Measurements from ENCODE around the gene FLT4.
"Not testable (repeated sequence)": the region's sequence is repeated elsewhere in the genome, so short reads cannot be mapped to it uniquely, and the experiment has no call there.

Gene FLT4

DNA sequence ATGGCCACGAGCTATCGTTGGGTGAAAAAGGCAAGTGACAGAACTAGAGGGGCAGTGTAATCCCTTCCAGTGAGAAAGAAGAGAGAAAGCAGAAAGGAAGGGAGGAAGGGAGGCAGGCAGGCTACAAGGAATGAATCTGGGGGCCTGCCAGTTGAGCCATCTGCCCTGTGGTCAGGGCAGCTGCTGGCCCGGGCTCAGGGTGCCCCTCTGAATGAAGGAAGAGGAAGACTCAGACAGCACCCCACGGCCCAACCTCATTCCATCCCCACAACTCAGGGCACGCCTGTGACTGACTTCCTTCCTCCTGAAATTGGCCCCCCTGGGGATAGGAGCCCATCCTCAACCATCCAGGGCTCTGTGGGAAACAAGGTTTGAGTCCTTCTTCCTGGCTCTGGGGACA, 20.3 kb upstream of the FLT4 start:
- no peak for DNase-seq

DNA sequence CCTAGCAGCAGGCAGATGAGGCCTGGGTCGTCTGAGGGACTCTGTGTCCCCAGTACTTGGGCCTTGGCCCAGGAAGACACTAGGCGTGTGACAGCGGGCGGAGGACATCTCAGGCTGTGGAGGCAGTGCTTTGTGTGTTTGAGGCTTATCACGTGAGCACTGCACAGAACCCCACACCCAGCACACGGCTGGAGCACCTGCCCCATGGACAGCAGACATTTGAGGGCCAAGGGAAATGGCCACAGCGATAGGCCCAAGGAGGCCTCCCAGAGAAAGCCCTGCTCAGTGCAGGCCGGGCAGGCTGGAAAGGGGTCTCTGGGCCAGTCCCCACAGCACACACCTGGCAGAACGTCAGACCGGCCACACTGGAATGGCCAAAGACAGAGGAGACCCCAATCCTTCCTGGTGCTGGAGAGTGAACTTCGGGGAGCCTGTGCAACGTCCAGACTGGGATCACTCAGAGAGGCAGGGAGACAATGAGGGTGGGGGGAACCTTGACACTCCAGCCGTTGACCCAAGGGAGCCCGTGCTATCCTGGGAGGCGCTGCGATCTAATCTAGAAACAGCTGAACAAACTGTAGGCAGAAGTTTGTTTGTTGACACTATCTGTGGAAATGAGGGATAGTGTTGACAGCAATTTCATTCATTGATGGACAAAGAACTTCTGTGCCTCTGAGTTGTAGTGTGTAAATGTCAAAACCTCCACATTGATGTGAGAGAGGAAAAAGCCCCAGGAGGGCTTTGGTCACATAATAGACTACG, 19.6 kb upstream of the FLT4 start:
- DNase-seq = no peak

DNA sequence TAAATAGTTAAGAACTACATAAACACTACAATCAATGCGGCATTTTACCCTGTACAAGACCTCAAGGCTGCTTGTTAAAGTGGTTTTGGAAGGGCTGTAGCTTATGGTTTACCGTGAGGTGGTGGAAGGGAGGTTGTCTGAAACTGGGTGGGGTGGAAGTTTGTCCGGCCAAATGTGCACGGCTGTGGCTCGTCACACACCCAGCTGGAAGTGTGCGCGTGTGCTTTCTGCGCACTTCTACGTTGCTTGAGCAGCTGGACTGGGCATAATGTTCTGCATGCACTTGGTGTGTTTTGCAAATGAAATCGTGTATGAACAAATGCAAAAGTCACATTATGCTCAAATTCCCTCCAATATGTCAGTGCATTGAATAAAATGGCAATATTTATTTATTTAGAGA, 17.4 kb upstream of the FLT4 start:
- DNase-seq = no peak

DNA sequence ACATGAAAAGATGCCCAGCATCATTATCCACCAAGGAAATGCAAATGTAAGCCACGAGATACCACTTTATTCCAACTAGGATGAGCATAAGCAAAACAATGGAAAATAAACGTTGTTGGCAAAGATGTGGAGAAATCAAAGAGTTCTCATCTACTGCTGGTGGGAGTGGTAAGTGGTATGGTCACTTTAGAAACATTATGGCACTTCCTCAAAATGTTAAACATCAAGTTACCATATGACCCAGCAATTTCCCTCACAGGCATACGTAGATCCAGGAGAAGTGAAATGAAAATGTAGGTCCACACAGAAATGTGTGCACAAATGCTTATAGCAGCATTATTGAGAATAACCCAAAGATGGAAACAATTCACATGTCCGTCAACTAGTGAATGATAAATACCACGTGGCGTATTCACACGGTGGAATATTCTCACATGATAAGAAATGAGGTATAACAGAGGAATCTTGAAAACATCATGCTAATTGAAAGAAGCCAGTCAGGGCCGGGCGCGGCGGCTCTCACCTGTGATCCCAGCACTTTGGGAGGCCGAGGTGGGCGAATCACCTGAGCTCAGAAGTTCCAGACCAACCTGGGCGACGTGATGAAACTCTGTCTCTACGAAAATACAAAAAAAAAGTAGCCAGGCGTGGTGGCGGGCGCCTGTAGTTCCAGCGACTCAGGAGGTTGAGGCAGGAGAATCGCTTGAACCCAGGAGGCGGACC, 16.4 kb upstream of the FLT4 start:
- no peak for DNase-seq

DNA sequence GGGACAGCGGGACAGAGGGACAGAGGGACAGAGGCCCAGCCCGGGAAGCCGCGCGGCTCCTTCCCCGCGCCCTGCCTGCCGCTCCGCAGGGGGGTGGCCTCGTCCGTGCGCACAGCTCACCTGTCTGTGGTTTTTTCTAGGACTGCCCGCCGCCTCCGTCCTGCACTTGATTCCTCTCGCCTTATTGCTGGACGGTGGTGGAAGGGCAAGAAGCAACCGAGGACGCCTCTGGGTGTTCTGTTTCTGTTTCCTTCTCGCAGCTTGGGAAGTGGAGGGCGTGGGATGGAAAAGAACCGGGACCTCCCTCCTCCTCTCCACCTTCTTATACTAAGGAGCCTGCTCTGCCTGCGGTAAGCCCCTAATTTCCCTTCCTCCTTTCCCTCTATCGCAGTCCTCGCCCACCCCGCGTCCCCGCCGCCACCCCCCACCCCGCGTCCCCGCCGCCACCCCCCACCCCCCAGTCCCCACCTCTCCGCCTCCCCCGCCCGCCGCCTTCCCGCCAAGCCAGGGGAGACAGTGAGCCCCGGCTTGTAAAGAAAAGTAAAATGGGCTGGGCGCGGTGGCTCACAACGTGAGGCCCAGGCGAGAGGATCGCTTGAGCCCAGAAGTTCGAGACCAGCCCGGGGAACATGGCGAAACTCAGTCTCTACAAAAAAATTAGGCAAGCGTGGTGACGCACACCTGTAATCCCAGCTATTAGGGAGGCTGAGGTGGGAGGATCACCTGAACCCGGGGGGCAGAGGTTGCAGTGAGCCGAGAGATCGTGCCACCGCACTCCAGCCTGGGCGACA, 9.6 kb upstream of the FLT4 start:
- DNase-seq = no peak

DNA sequence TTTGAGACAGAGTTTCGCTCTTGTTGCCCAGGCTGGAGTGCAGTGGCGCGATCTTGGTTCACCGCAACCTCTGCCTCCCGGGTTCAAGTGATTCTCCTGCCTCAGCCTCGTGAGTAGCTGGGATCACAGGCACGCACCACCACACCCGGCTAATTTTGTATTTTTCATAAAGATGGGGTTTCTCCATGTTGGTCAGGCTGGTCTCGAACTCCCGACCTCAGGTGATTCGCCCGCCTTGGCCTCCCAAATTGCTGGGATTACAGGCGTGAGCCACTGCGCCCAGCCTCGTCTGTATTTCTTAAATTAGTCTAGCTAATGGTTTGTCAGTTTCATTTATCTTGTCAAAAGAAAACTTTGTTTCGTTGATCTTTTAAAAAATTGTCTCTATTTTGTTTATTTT, 5.8 kb upstream of the FLT4 start:
- DNase-seq = not testable (repeated sequence)

DNA sequence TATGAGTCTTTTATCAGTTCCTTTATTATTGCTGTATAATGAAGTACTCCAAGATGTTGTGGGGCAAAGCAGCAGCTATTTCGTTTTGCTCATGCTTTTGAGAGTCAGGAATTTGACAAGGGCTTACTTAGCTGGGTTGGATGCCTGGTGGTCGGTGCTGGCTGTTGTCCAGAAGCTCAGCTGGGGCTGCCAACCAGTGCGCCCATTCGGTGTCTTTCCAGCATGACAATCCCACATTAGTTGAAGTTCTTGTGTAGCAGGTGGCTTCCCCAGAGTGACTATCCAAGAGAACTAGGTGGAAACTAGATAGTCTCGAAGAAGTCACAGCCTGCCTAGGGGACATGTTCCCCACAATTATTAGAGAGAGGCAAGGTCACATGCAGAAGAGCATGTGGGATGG, 3.4 kb upstream of the FLT4 start:
- no peak for DNase-seq

DNA sequence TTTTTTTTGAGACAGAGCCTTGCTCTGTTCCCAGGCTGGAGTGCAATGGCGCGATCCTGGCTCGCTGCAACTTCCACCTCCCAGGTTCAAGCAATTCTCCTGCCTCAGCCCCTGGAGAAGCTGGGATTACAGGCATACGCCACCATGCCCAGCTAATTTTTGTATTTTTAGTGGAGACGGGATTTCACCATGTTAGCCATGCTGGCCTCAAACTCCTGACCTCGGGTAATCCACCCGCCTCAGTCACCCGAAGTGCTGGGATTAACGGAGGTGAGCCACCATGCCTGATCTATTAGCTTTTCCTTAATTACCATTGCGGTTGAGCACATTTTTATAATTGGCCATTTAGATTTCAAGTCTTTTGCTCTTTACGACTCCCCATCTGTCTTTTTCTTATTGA, 2.9 kb upstream of the FLT4 start:
- no peak for DNase-seq

DNA sequence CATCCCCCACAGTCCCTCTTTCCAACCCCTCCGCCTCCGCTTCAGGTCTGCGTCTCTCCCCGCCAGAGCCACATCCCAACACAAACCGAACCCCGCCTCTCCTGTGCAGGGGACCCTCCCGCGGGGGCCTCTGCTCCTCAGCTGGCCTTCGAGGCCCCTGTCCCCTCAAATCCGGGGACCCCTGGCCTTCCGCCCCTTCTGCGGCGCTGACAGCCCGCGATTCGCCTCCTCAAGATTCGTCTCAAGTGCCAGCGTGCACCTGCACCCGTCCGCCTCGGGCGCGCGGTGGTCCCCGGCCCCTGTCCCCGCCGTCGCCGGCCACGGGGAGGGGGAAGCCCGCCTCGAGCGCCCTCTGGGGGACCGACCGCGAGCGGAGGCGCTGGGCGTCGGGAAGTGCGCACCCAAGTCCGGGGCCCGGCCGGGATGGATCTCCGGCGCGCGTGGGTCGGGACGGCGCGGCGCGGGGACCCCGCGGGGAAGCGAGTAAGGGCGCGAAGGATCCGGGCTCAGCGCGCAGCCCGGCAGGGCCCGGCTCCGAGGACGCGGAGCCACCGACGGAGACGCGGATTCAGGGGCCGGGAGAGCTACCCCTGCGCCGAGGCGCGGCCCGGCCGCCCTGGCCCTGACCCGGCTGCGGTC, 623 bp downstream of the FLT4 start:
- DNase-seq = no peak

DNA sequence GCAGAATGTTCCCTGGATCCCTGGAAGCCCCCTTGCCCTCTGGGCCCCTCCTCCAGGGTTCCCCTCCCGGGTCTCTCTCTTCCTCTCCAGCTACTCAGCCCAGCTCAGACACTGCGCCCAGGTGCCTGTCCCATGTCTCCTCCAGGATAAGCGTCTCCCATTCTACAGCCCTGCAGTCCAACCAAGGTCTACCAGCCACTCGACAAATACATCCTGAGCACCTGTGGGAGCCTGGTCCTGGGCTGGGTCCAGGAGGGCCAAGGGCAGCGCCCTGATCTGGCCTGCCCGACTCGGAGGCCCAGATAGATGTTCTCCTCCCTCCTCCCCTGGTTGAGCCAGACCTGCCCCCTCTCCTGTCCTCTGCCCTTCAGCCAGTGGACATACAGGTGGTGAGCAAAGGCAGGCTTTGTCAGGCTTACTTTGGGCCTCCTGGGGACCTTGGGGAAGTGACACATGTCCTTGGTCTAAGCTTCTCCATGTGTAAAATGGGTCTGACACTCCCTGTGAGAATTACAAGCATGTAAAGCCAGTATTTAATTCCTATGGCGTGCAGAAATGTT, 1.4 kb downstream of the FLT4 start:
- no peak for DNase-seq

DNA sequence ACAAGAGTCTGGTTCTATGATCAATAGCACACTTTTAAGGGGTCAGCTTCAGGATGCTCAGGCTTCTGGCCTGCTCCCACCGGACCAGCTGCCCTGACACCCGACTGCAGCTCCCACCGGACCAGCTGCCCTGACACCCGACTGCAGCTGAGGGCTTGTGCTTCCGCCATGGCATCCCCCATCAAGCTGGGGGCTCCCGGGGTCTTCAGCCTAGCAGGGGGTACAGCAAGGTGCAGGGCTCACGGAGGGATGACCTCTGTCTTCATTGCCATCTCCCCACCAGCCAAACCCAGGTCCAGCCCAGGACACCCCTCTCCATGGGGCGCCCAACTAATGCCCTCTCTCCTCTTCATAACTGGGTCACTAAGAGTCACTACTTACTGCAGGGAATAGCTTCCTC, 1.9 kb downstream of the FLT4 start:
- DNase-seq = no peak

DNA sequence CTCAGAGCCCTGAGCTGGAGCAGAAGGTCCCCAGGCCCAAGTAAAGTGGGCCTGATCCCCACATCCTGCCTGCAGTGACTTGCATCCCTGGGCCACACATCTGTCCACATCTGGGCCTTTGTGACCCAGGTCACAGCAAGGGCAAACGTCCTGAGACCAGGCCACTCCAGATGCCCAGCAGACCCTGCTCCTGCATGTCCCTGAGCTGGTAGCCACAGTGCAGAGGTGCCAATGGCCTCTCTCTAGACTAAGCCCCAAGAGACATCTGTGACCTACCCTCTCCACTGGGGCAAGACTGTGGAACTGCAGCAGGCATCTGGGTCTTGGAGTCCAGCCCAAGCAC, 2.5 kb downstream of the FLT4 start:
- no peak for DNase-seq

DNA sequence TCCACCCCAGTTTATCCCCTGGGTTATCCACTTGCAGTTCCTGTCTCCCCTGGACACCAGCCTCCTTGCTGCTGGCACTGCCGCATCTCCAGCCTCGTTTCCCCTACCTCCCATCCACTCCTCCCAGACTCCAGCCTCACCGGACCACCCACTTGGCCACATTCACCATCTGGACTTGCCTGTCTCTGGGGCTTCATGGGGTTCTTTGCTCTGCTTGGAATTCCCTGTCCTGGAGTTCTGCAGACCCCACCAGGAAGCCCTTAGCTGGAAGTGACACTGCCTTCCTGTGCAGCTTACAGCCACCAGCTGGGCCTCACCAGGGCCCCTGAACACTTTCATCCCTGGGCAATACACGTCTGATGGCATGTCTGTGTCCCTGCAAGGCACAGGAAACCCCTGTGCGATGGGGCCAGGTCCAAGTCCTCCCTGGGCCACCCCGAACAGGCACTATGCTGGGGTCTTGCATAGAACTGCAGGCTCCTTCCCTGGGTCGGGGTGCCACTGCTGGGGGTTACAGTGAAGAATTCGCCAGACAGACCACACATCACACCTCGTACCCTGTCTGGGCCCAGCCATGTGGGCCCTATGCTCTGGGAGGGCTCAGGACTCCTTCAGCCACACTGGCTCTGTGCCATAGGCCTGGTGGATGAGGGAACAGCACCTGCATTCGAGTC, 3.0 kb downstream of the FLT4 start:
- DNase-seq = no peak

DNA sequence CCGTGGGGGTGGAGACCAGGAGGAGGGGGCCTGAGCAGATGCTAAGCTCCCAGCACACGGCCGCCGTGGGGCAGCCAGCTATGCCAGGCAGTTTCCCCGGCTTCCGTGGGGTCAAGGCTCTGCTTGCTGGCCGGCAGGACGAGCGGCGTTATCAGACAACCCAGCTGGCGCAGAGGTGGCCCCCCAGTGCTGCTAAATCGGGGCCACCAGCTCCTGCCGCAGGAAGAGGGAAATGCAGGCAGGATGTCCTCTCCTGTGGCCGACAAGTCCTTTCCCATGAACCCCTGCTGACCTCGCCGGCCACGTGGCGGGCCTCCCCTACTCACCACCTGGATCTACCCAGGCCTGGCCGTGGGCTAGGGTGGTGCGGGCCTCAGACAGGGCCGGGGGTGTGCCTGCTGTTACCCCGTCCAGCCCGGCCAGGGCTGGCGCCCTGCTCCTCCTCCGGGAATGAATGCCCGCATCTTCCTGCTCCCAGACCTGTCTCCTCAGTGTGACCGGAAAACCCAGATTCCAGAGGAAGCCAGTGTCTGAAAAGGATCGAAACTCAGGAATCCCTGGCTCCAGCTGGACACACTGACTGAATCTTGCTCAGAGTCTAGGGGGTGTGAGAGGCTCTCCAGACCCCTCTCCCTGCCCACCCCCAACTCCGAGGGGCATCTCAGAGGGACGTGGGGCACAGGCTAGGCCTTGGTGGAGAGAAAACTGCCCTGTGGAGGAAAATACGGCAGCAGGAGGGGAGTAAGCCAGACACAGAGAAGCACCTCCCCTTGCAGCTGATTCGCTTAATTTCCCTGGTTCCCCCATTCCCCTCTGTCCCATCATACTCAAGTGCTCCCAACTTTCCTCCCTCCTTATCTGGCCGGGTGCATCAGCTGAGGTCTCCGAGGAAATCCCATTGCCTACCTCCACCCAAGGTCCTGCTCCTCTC, 3.9 kb downstream of the FLT4 start:
- DNase-seq = no peak

DNA sequence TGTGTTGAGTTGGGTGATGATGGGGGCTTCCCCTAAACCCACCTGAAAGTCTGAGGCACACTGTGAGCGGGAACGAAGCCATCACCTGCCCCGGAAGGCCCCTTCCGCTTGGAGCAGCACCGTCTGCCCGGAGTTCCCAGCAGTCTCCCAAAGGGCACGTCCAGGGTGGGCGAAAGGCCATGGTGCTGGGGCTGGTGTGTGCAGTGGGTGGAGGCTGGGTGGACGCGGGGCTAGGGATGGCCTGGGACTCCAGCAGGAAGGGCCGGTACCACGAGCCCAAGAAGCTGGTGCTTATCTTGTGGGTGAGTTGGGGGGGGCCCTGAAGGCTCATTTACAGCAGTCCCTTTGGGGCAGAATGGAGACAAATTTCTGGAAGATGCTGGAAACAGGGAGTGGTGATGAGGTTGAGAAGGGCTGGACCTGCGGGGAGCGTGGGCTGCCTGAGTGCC, 4.6 kb downstream of the FLT4 start:
- no peak for DNase-seq

DNA sequence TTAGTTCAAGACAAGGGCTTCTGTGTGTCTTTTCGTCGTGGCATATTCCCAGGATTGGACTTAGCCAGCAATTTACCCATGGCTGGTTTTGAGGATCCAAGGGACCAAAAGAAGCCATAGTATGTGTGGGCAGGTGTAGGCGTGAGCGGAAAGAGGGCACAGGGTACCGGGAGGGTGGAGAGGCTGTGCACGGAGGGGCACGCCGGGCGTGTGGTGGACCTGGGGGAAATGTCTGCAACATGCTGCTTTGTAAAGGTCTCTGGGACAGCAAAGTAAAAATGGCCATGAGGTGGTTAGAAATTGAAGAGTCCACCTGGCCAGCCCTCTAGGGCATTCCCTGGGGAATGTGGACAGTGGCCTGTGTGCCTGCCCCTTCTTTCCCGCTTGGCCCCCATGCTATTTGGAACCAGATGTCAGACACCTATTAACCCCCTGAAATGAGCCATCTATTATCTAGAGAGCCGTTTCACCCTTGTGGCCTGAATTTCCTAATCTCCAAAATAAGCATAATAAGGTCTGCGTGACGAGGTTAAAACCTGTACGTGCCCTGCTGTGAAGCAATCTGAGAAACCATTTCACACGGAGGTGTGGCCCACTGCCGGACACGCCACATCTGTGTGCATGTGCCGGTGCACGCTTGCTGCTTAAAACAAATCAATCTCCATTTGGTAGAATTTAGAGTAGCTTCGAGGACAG, 5.1 kb downstream of the FLT4 start:
- DNase-seq = no peak

DNA sequence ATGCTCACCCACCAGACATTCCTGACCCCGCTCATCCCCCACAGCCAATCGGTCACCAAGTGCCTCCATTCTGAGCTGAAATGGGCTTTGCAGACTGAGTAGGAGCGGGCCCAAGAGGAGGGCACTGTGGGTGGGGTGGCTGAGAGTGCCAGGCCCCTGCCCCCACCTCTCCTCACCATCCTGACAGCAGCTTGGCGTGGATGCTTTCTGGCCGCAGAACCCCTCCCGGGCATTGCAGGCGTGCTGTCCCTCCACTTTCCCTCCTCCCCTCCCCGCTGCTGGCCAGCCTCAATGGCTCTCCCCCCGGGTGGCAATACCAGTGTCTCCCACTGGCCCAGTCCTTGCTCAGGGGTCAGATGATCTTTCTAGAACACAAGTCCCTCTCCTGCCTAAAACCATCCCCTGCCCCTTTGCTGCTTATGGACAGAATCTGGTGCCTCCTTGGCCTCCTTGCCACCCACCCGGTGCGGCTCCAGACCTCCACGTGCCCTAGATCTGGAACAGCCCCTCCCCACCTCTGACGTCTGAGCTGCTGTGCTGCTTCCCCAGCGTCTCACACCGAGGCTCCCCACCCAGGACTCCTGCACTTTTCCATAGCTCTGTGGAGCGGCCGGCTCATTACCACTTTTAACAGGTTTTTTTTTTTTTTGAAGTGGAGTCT, 6.1 kb downstream of the FLT4 start:
- DNase-seq = no peak

DNA sequence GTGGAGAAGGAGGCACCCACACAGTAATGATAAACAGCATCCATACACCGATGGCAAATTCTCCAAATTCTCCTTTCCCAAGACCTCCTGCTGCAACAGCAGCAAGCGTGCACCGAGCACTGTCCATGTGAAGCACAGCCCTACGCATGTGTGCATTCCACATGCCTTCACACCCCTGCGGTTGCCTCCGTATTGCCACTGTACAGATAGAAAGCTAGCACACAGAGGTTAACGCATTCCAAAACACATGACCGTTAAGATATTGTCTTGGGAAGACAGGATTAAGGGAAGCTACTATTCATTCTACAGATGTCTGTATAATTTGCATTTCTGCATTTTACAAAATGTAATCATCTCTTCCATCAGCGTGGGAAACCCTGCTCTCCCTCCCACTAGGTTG, 6.6 kb downstream of the FLT4 start:
- DNase-seq = no peak

DNA sequence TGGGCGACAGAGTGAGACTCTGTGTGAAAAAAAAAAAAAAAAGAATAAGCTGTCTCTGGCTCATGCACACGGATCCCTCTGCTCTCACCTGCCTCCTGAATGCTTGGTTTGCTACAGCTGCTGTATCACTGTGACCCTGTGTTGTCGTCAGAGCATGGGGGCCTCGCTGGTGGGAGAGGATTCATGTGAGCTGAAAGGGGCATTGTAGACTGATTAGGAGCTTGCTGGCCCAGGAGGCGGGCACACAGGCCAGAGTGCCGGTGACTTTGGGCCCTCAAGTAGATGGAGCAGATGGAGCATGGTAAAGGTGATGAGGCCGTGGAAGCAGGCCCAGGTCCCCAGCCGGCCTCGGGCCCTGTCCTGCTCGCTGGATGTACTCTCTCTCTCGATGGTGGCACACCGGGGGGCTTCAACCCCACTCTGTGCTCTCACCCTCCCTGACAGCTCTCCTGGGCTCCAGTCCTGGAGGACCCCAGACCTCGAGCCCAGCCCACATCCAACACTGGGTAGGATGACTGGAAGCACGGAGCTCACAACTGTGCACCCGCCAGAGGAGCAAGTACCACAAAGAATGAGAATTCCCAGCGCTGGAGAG, 7.1 kb downstream of the FLT4 start:
- no peak for DNase-seq

DNA sequence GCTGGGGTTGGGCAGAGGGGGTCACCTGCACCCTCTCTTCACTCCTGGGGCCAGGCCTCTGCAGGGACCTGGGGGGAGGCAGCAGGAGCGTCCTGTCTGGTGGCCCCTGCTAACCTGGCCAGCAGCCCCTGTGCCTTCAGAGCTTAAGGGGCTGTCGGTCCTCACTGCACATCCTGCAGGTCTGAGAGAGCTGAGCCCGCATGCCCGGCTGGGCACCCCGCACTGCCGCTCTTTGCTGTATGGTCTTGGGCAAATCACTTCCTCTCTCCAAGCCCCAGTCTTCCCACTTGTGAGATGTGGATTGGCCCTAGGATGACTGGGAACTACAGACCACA, 7.9 kb downstream of the FLT4 start:
- no peak for DNase-seq

Measured in NCI-H2171 treated with DMSO at 0.1 percent for 48 hours (cell line).